Daoy (cell line): ENCODE measurements around the gene LPIN3. TPM values are rescaled to one million over a fixed set of nuclear protein-coding genes. Genes with fewer than 3 reads are reported as not detected.

Source experiments
- DNase-seq: peaks from one replicate; pipeline ENCODE4 v3.0.0-alpha.2; 2015; ENCODE audit warnings: low read depth
- total RNA-seq: library from RNA; depleted of rRNA; stranded (reverse); fragments of >200 nt; shearing (Covaris generic); gene quantifications from 2 replicates; pipeline ENCODE4 v1.2.3, GENCODE V29; 2014; rRNA removed

The LPIN3 gene
- total RNA-seq, 1 experiment from 2014 or later: 0.06 TPM

DNA sequence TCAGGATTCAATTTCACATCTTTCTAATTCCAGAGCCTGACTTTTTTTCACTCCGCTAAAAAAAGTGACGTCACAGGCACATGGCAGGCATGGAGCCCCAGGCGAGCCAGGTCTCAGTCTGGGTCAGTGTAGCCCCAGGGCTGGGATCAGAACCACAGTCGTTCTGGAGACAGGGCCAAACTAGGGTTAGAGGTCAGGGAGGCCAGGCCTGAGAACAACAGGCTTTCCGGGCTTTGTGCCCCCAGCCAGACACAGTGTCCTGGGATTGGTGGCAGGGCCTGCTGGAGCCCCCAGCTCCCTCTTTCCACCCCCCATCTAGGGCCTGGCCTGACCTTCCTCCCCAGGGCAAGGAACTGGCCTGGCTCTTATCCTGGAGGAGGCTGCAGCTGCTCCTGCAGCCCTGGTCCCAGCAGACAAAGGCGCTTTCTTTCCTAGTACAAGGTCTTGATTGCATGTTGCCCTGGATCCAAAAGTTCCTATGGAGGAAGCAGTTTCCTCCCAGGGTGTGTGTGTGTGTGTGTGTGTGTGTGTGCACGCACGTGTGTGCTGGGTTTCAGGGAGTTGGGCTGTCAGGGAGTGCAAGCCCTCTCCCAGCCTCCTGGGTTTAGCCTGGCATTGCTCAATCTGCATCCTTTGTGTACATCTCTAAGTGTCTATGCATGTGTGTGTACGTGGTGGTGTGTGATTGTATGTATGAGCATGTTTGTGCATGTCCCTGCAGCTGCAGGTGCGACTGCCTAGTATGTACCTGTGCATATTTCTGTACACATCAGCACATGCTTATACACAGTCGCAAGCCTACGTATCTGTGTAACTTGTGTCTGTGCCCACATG, 52.5 kb downstream of the LPIN3 start:
- no peak for DNase-seq

DNA sequence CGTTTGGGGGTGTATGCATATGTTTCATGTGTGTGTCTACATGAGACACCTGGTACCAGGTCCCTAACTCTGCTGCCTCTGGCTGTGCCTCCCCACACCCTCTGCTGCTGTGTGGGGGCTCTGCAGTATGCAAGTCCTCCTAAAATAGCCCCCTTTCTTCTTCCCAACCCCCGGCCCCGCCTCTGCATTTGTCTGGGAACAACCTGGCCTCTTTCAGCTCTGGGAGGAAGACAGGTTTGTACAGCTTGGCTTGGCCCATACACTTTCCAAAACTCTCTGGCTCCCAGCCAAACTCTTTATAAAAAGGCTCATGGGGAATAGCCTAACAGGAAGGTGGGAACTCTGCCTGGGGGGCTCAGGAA, 53.1 kb downstream of the LPIN3 start:
- no peak for DNase-seq

GRCh38 chr20:41394081-41394480, 53.5 kb downstream of the LPIN3 start:
- no peak for DNase-seq

- DNase-seq: no peak
Observed at GRCh38 chr20:41394931-41395666, 54.5 kb downstream of the LPIN3 start.

- no peak for DNase-seq
Observed at GRCh38 chr20:41395667-41396664, 55.3 kb downstream of the LPIN3 start.

DNA sequence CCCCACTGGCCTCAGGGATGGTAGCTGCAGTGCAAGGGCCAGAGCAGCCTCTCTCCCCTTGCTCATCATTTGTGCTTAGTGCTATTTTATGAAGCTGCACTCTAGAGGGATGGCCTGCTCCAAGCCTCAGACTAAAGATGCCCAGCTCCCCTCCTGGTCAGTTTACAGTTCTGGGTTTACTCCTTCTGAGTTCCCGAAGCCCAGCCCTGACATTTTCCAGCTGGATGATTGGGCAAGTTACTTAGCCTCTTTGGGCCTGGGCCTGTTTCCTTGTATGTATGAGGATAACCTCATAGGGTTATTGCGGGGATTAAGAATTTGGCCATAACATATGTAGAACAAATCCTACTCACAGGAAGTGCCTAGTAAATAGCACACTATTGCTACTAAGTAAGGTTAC, 57.8 kb downstream of the LPIN3 start:
- DNase-seq: no peak

- no peak for DNase-seq
Observed at GRCh38 chr20:41403604-41404003, 63.0 kb downstream of the LPIN3 start.

- DNase-seq: no peak
Observed at GRCh38 chr20:41405436-41405835, 64.8 kb downstream of the LPIN3 start.

- no peak for DNase-seq
Observed at GRCh38 chr20:41406353-41406752, 65.7 kb downstream of the LPIN3 start.

DNA sequence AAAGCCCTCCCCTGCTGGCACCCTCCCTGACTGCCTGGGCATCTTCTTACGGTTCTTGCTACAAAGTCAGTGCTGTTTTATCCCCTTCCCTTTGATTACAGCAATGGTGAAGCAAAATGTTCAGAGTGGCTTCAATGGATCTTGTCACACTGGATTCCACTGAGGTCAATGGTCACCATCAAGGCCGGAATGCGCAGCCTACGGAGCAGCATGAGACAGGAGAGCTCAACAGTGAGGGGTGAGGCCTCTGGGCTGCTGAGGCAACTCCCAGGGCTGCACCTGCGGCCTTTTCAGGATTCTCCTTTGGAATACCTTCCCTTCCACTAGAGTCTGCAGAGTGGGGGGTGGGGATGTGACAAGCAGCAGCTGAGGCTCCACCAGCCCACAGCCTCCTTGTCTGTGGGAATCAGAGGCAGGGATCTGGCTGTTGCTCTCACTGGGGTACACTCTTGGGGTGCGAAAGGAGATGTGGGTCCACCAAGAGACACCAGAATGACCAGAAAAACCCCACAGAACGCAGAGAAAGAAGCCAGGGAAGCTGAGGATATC, 66.3 kb downstream of the LPIN3 start:
- no peak for DNase-seq

DNA sequence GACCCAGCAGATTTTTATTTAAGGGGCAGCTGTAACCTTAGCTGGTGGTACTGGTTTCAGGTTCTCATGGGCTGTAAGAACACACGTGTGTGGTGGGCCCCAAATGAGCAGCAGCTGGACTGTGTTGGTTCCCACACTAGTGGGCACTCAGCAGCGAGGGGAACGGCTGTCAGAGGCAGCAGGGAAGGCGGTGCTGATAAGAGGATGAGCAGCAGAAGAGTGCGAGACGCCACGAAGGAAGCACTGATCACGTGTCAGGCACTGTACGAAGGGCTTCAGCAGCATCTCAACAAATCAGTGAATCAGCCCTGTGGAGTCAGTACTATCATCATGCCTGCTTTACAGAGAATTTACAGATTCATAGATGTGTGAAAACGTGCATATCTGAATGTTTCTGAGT, 67.0 kb downstream of the LPIN3 start:
- no peak for DNase-seq

GRCh38 chr20:41408156-41408794, 67.7 kb downstream of the LPIN3 start:
- DNase-seq: no peak

DNA sequence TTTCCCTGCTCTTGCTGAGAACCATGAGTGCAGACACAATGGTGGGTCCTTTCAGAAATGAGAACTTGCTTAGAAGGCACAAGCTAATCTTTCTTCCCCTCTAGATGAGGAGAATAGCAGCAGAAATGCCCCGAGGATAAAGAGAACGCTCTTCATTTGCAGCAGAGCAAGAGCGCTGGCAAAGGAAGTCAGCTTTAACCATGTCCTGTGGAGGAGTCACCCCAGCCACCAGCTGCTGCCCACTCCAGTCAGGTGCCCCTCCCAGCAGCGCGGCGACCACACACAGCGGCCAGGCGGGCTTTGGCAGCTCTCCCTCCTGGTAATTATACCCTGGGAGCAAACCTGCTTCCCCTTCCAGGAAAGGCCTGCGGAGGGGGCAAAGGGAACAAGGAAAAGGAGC, 68.4 kb downstream of the LPIN3 start:
- no peak for DNase-seq

Other genes starting within 250 kb of the LPIN3 start
- gene PLCG1, start 203.3 kb upstream of the LPIN3 start, total RNA-seq: 18.5 and 37.1 TPM in 2 replicates
- 3.6 and 5.4 TPM in 2 replicates for gene ZHX3, start 23.1 kb upstream of the LPIN3 start, total RNA-seq
- gene EMILIN3, start 26.0 kb downstream of the LPIN3 start, total RNA-seq: 0.23 TPM in 1 of 2 replicates, not detected in the other